ENCODE data around the gene NUDT17.

NUDT17 gene

GRCh38 chr1:145891143-145891542 lies 45.7 kb downstream of the NUDT17 start:
- DNase-seq (ENCODE audit: low read depth), result no peak

DNA sequence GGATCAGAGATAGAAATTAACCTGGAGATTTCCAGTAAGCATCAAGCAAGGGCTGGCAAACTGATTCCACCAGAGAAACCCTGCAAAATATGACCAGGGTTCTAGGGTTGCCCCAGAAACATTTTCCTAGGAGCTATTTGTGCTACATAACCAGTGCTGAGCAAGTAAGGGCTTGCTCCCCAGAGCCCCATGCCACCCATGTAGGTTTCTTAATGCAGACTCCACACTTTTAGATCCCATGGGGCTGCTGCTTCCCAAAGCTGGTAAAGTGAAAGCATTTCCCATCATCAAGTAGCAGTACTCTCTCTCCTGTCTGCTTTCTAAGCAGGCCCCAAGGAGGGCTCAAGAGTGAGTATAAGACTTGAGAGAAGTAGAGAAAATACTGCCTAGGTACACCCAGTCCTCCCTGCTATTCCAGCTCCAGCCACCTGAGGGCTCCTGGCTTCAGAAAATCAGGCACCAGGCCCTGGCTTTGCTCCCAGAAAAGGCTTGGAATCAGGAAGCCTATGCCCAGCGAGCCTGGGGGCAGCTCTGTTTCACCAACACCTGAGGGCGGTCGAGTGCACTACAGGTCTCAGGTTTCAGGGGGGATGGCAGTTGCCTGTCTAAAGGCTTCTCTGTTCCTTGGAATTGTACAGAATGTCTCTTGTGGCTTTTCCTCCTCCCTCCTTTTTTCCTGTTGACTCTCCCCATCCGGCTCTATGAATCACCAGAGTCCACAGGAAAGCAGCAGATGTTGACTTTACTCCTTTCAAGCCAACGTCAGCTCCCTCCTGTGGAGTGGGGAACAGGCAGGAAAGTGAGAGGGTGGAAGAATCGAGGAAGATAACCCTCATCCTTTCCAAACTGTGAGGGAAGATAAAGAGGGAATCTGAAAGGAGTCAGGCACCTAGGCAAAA lies 46.4 kb downstream of the NUDT17 start:
- peak; percentile 23 for DNase-seq (ENCODE audit: low read depth)

DNA sequence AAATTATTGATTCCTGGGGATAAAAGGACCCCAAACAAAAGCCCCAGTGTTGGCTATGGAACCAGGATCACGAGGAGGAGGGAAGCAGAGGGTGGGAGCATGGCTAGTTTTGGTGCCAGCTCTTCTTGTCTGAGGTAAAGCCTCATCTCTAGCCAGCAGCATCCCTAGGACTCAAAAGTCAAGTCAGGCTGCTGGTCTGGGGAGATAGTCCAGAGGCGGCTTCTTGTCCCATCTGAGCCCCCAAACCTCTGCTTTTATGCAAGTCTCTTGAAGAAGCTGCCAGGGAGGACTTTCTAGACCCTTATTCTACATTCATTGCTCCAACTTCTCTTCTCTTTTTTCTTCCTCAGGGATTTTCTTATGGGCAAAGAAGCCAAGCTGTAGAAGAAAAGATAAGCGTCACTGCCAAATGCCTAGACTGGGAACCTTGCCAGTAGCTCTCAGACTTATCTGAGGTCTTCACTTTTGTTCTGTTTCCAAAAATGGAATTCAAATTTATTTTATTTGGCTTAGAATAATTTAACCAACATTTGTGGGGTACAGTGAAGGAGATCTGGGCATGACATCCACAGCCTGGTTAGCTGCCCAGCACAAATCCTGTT lies 47.2 kb downstream of the NUDT17 start:
- DNase-seq (ENCODE audit: low read depth), result no peak

DNA sequence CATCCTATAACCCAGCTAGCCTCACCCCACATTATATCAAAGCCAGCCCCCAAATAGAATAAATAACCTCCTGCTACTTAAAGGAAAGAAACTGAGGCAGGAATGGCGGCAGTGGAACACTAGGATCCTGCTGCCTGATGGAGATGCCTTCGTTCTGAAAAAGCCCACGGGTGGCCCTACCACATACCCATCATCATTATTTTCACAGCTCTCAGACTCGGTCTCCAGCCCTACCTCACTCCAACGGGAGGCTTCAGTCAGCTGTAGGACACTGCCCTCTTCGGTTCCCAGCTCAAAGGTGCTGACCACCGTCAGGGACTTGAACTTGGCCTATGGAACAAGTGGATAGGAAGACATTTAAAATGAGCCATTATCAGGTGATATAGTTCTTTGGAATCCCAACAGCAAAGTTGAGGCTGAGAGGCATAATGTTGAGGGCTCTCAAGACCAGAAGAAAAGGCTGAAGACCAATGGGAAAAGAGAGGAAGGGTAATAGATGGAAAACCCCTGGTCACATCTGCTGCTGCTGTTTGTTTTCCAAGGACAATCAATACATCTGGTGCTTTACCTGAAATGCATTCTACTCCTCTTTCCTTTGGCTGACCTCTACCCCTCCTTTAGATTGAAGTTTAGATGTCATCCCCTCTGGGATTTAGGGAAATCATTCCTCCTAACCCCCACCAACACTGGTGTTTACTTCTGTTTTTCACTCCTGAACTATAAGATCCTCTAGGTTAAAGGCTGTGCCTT lies 48.1 kb downstream of the NUDT17 start:
- no peak for DNase-seq (ENCODE audit: low read depth)

- DNase-seq (ENCODE audit: low read depth), result no peak
These were observed 50.0 kb downstream of the NUDT17 start for GRCh38 chr1:145895471-145895870.

GRCh38 chr1:145897969-145898368 lies 52.5 kb downstream of the NUDT17 start:
- DNase-seq (ENCODE audit: low read depth), result no peak

All from activated T-helper 1 cell treated with Interleukin-2 at 50 U/mL for 16 hours (primary cell).